Ectodermal cell (in vitro differentiated cells): ENCODE results near the gene FCGR2B.

Experiments used
- H3K27ac ChIP-seq: 2 replicates; pipeline ENCODE4 v1.7.0; 2013; ENCODE audit warnings: mild to moderate bottlenecking, low read depth, low read length; ENCODE audit not compliant: insufficient read depth, poor library complexity, severe bottlenecking
- H3K27me3 ChIP-seq: 2 replicates; pipeline ENCODE4 v1.7.0; 2013; ENCODE audit warnings: mild to moderate bottlenecking, low read length; ENCODE audit not compliant: insufficient read depth, control insufficient read depth, poor library complexity, severe bottlenecking
- H3K36me3 ChIP-seq: one replicate; pipeline ENCODE4 v1.7.0; 2013; ENCODE audit warnings: low read length; ENCODE audit not compliant: control insufficient read depth, insufficient read depth
- H3K4me1 ChIP-seq: one replicate; pipeline ENCODE4 v1.7.0; 2013; ENCODE audit warnings: low read length; ENCODE audit not compliant: control insufficient read depth, insufficient read depth
- H3K4me3 ChIP-seq: 2 replicates; pipeline ENCODE4 v1.7.0; 2013; ENCODE audit warnings: low read depth, low read length, control low read depth; ENCODE audit not compliant: insufficient read depth
- H3K9me3 ChIP-seq: 2 replicates; pipeline ENCODE4 v1.7.0; 2013; ENCODE audit warnings: mild to moderate bottlenecking, low read length, moderate library complexity; ENCODE audit not compliant: control insufficient read depth
- WGBS, 2 experiments: methylation state at CpG; one replicate each; pipeline ENCODE4 v1.1.7; 2013; ENCODE audit warnings: missing lambda C conversion rate in 2 of 2; 5-methylcytosine and 5-hydroxymethylcytosine counted together

The FCGR2B gene

GRCh38 chr1:161705537-161705936 is 42.6 kb downstream of the FCGR2B start:
- Histone ChIP-seq H3K27me3 (no peaks in the 10 kb centered on the region), H3K4me3 (no peak overlapping the region), H3K36me3 (no peaks in the 10 kb centered on the region), H3K9me3 (no peaks in the 10 kb centered on the region), H3K27ac (no peak overlapping the region), H3K4me1 (no peaks in the 10 kb centered on the region)
- 93 to 98% methylated on average over 4 of the region's 4 CpGs for WGBS, 2 experiments

DNA sequence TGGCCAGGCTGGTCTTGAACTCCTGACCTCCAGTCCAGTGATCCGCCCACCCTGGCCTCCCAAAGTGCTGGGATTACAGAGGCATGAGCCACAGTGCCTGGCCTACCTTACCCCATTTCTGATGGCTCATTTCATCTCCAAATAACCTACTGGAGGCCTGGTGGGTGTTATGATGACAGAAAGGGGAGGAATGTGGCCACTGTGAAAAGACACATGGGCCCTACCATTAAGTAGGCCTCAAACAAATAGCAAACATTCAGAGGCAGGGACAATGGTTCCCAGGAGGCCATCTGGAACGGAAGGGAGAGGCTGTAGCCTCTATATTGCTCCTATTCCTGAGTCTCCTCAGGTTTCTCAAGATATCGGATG is 43.2 kb downstream of the FCGR2B start:
- no peak overlapping the region for H3K4me3 ChIP-seq
- H3K27ac ChIP-seq: no peak overlapping the region
- H3K9me3 ChIP-seq: no peaks in the 10 kb centered on the region
- H3K36me3 ChIP-seq: no peaks in the 10 kb centered on the region
- WGBS, 2 experiments: 86 to 87% methylated on average over 3 of the region's 3 CpGs
- no peaks in the 10 kb centered on the region for H3K27me3 ChIP-seq
- no peaks in the 10 kb centered on the region for H3K4me1 ChIP-seq

DNA sequence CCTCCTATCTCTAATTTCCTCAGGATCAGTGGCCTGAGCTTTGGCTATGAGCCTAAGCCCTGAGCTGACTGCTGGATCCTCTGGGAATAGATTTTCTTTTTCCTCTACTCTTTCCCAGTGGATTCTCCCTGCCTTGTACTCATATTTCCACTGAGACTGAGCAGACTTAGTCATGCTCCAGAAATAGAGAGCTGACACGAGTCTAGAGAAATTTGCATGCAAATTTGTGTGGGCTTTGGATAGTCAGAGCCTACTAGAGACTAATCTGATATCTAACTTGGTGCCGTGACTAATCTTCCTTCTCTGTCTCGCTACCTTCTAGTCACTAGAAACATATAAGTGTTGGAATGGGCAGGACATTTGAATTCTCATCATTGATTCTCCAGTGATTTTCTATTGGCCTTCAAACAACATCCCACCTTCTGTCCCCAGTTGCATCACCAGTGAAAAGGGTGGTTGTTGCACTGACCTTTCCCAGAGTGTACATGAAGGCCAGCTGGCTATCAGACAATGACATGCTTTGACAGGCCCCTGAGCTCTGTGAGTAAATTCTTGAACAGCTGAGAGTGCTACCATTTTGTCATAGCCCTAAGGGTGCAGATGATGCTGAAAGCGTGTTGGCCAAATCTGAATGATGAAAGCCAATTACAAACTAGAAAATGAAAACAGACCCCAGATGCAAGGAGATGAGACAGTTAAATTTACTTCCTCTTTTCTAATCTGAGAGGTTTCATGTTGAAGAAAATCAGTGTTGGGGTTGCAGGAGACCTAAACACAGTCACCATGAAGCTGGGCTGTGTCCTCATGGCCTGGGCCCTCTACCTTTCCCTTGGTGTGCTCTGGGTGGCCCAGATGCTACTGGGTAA is 43.8 kb downstream of the FCGR2B start, which contains the start of gene FCRLA:
Gene FCRLA (plus strand): TSS at position 748 of the 866 bp plus-strand sequence. CDS start 36 bp downstream, at position 784.
- H3K4me1 ChIP-seq: no peaks in the 10 kb centered on the region
- no peaks in the 10 kb centered on the region for H3K27me3 ChIP-seq
- no peak within 1 kb of the TSS for H3K27ac ChIP-seq
- WGBS, 2 experiments: 90 to 92% methylated on average over 4 of the region's 4 CpGs
- no peaks in the 10 kb centered on the region for H3K9me3 ChIP-seq
- H3K4me3 ChIP-seq: no peak within 1 kb of the TSS
- no peaks in the 10 kb centered on the region for H3K36me3 ChIP-seq

- Histone ChIP-seq H3K4me1 (no peaks in the 10 kb centered on the region), H3K4me3 (no peak overlapping the region), H3K27me3 (no peaks in the 10 kb centered on the region), H3K36me3 (no peaks in the 10 kb centered on the region), H3K9me3 (no peaks in the 10 kb centered on the region), H3K27ac (no peak overlapping the region)
- 89 to 100% methylated on average over 2 of the region's 2 CpGs for WGBS, 2 experiments
Observed at GRCh38 chr1:161707503-161707902, 44.6 kb downstream of the FCGR2B start.

DNA sequence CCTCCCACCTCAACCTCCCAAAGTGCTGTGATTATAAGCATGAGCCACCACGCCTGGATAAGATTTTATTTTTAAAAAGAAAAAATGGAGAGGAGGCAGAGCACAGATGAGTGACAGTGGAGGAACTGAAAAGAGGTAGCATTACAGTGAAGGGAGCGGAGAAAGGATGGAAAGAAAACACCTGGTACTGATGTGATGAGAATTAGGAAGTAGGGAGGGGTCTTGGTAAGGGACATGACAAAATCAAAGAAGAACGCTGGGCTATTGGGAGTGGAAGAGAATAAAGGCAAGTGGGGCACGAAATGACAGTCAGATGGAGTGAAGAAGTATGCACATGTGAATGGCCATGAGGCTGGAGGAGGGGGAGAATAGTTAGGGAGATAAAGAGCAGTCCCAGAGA is 46.4 kb downstream of the FCGR2B start:
- 85 to 87% methylated on average over 4 of the region's 4 CpGs for WGBS, 2 experiments
- Histone ChIP-seq H3K4me1 (no peaks in the 10 kb centered on the region), H3K4me3 (no peak overlapping the region), H3K9me3 (no peaks in the 10 kb centered on the region), H3K36me3 (no peaks in the 10 kb centered on the region), H3K27ac (no peak overlapping the region), H3K27me3 (no peaks in the 10 kb centered on the region)

DNA sequence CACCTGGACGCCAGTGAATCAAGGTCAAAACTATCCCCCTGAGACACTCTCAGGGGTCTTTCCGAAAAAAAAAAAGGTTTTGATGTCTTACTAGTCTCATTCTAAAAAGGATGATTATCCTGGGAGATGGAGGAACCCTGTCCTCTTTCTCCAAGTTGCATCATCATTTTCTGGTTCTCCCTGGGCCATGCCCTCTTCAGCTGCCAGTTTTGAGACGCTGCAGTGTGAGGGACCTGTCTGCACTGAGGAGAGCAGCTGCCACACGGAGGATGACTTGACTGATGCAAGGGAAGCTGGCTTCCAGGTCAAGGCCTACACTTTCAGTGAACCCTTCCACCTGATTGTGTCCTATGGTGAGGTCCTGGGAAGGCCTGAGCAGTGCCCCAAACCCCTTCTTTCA is 47.6 kb downstream of the FCGR2B start:
- Histone ChIP-seq H3K27me3 (no peaks in the 10 kb centered on the region), H3K36me3 (no peaks in the 10 kb centered on the region), H3K4me3 (no peak overlapping the region), H3K4me1 (no peaks in the 10 kb centered on the region), H3K9me3 (no peaks in the 10 kb centered on the region), H3K27ac (no peak overlapping the region)
- 87 to 91% methylated on average over 4 of the region's 4 CpGs for WGBS, 2 experiments

DNA sequence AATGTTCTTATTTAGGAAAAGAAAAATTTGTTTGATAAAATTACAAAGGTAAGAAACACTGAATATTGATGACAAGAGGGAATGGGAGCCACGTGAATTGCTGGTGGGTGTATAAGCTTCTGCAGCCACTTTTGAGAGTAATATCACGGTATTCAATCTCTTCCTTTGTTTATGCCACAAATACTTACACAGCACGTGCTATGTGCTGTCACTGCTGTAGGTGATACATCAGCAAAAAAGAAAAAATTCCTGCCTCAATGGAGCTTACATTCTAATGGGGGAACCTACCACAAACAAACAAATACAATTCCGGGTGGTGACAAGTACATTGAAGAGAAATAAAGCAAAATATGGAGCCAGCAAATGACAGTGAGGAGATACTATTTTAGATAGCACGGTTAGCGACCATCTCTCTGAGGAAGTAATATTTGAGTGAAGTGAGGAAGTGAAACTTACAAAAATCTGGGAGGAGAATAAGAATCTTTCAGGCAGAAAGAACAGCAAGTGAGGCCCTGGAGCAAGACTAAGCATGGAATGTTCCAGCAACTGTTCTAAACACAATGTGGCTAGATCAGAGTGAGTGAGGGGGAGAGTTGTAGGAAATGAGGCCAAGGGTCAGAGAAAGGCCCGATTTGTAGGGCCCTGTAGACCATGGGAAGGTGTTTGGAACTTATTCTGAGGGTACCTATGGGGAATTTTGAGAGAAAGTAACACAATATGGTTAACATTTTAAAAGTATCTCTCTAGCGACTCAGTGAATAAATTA is 55.8 kb downstream of the FCGR2B start:
- Histone ChIP-seq H3K27me3 (peaks cover 21% of the 10 kb centered on the region), H3K4me1 (no peaks in the 10 kb centered on the region), H3K9me3 (no peaks in the 10 kb centered on the region), H3K27ac (no peak overlapping the region), H3K4me3 (no peak overlapping the region), H3K36me3 (no peaks in the 10 kb centered on the region)
- WGBS, 2 experiments: 91 to 92% methylated on average over 8 of the region's 8 CpGs

- Histone ChIP-seq H3K36me3 (no peaks in the 10 kb centered on the region), H3K9me3 (no peaks in the 10 kb centered on the region), H3K27ac (no peak overlapping the region), H3K27me3 (peaks cover 26% of the 10 kb centered on the region), H3K4me1 (no peaks in the 10 kb centered on the region), H3K4me3 (no peak overlapping the region)
- 86 to 100% methylated on average over 1 of the region's 1 CpG for WGBS, 2 experiments
Observed at GRCh38 chr1:161719325-161719611, 56.3 kb downstream of the FCGR2B start.

DNA sequence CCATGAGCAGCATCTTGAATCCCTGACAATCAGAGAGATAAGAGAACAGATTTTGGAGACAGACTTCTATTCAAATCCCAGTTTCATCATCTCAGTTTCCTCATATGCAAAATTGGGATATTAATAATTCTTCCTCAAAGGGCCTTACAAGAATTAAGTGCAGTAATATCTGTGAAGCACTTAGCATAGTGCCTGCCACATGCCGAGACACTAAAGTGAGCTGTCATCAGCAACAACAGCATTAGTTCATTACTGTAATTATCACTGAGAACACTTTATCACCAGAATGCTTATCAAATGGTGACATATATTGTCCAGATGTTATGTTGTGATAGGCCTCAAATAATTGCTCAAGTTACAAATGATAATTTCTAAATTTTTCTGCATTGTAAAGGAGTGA is 57.5 kb downstream of the FCGR2B start:
- Histone ChIP-seq H3K4me1 (peaks cover under 1% of the 10 kb centered on the region), H3K27me3 (peaks cover 38% of the 10 kb centered on the region)
- WGBS, 2 experiments: 100% methylated on average over 1 of the region's 1 CpG

GRCh38 chr1:161720956-161721737 is 58.2 kb downstream of the FCGR2B start, which contains the start of gene FCRLB:
FCRLB (plus strand) TSS chr1:161721544; CDS start chr1:161722673, 1,129 bp downstream.
- Histone ChIP-seq H3K4me3 (no peak within 1 kb of the TSS), H3K9me3 (no peaks in the 10 kb centered on the region), H3K27me3 (peaks cover 45% of the 10 kb centered on the region), H3K27ac (no peak within 1 kb of the TSS), H3K4me1 (peaks cover 6% of the 10 kb centered on the region), H3K36me3 (no peaks in the 10 kb centered on the region)
- WGBS, 2 experiments: 83 to 84% methylated on average over 4 of the region's 4 CpGs

More for the DNA sequence above, 57.5 kb downstream of the FCGR2B start:
- H3K9me3 ChIP-seq: no peaks in the 10 kb centered on the region
- H3K4me3 ChIP-seq: no peak overlapping the region
- H3K27ac ChIP-seq: no peak overlapping the region
- H3K36me3 ChIP-seq: no peaks in the 10 kb centered on the region
